KOPT-K1 (cell line): Measurements from ENCODE around the gene PAFAH1B2.

Experiments
- H3K27ac ChIP-seq: fragments of 200-600 bp; sonication (generic); 2 replicates; pipeline ENCODE4 v1.5.1; 2016; ENCODE audit warnings: antibody characterized with exemption, mild to moderate bottlenecking, low read depth, low read length; ENCODE audit not compliant: poor library complexity, severe bottlenecking
- H3K36me3 ChIP-seq: fragments of 200-600 bp; sonication (generic); 2 replicates; pipeline ENCODE4 v1.5.1; 2017; ENCODE audit warnings: antibody characterized with exemption, mild to moderate bottlenecking, low read length, moderate library complexity; ENCODE audit not compliant: insufficient read depth
- H3K9me3 ChIP-seq: fragments of 200-600 bp; sonication (generic); 2 replicates; pipeline ENCODE4 v1.5.1; 2017; ENCODE audit warnings: antibody characterized with exemption, low read length, mild to moderate bottlenecking; ENCODE audit not compliant: insufficient read depth, poor library complexity, severe bottlenecking

PAFAH1B2 gene

GRCh38 chr11:117222991-117223740, 79.1 kb downstream of the PAFAH1B2 start:
- Histone ChIP-seq H3K9me3 (no peaks in the 10 kb centered on the region), H3K27ac (no peak overlapping the region), H3K36me3 (peaks cover 100% of the 10 kb centered on the region)

GRCh38 chr11:117223741-117224689, 79.9 kb downstream of the PAFAH1B2 start:
- H3K27ac ChIP-seq, result no peak overlapping the region
- no peaks in the 10 kb centered on the region for H3K9me3 ChIP-seq
- H3K36me3 ChIP-seq, result peaks cover 100% of the 10 kb centered on the region

- Histone ChIP-seq H3K36me3 (peaks cover 95% of the 10 kb centered on the region), H3K9me3 (no peaks in the 10 kb centered on the region), H3K27ac (no peak overlapping the region)
Observed at GRCh38 chr11:117225553-117226170, 81.6 kb downstream of the PAFAH1B2 start.
